ENCODE measurements around the gene ALOX15.

DNA sequence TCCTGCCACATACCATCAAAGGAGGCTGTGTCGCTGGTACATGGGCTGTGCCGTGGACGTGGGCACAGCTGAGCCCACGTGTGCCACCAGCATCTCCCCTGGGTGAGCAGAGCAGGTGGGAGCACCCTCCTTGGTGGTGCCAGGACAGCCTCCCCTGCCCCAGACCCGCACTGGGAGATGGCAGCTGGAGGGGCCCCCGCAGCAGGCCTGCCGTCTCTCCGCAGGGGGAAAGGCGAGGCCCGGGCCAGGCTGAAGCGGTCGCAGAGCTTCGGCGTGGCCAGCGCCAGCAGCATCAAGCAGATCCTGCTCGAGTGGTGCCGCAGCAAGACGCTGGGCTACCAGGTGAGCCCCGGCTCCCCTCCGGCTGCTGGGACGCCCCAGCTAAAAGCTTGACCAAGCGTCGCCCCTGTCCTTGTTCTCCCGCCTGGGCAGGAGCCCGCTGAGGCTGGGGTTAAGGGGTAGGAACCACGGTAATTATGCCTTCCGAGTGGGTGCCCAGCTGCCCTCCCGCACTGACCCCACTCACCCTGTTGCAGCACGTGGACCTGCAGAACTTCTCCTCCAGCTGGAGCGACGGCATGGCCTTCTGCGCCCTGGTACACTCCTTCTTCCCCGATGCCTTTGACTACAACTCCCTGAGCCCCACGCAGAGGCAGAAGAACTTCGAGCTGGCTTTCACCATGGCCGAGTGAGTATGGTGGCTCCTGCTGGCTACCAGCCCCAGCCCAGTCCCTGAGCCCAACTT lies 44.7 kb downstream of the ALOX15 start:
- no peak for TF ChIP-seq POLR2A (IDR thresholded peaks at IDR 0.05)
- TF ChIP-seq, protein P1, sequence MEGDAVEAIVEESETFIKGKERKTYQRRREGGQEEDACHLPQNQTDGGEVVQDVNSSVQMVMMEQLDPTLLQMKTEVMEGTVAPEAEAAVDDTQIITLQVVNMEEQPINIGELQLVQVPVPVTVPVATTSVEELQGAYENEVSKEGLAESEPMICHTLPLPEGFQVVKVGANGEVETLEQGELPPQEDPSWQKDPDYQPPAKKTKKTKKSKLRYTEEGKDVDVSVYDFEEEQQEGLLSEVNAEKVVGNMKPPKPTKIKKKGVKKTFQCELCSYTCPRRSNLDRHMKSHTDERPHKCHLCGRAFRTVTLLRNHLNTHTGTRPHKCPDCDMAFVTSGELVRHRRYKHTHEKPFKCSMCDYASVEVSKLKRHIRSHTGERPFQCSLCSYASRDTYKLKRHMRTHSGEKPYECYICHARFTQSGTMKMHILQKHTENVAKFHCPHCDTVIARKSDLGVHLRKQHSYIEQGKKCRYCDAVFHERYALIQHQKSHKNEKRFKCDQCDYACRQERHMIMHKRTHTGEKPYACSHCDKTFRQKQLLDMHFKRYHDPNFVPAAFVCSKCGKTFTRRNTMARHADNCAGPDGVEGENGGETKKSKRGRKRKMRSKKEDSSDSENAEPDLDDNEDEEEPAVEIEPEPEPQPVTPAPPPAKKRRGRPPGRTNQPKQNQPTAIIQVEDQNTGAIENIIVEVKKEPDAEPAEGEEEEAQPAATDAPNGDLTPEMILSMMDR (IDR thresholded peaks at IDR 0.05): no peak
